Sigmoid colon (tissue), 7 donors: ENCODE data around the gene TSR3. TPM values are rescaled to one million over a fixed set of nuclear protein-coding genes. Genes with fewer than 3 reads are reported as not detected.
A peak's percentile ranks its signal among the peaks of the same experiment; 100 is the strongest.

Source experiments
- DNase-seq: peaks from one replicate; pipeline ENCODE4 v3.0.0-alpha.2; 2019
- H3K27ac ChIP-seq, 4 donors: fragments of 200-600 bp; sonication (generic); one replicate each; pipeline ENCODE4 v1.5.1; 2016 to 2019; ENCODE audit warnings: mild to moderate bottlenecking in 1 of 4
- H3K27me3 ChIP-seq, 3 donors: fragments of 200-600 bp; sonication (generic); one replicate each; pipeline ENCODE4 v1.5.1; 2019; ENCODE audit warnings: mild to moderate bottlenecking in 1 of 3
- H3K36me3 ChIP-seq, 4 donors: fragments of 200-600 bp; sonication (generic); one replicate each; pipeline ENCODE4 v1.5.1; 2016 to 2019
- H3K4me1 ChIP-seq, 4 donors: fragments of 200-600 bp; sonication (generic); one replicate each; pipeline ENCODE4 v1.5.1; 2017 to 2019
- H3K4me3 ChIP-seq, 4 donors: fragments of 200-600 bp; sonication (generic); one replicate each; pipeline ENCODE4 v1.5.1; 2017 to 2019; ENCODE audit warnings: mild to moderate bottlenecking in 2 of 4, moderate library complexity in 1 of 4
- H3K9me3 ChIP-seq, 4 donors: fragments of 200-600 bp in 3 of 4; sonication (generic) in 3 of 4; one replicate each; pipeline versions ENCODE4 v1.5.1 to v1.6.1; 2013 to 2019
- EP300 ChIP-seq, 4 donors: sonication (generic); formaldehyde crosslinking; IDR thresholded peaks; one replicate each; pipeline ENCODE4 v1.6.1; 2017; ENCODE audit warnings: antibody characterized with exemption in 4 of 4
- POLR2A ChIP-seq, 2 donors: fragments of 450-650 bp; IDR thresholded peaks; one replicate each; pipeline ENCODE4 v1.6.1; 2016; ENCODE audit warnings: antibody characterized with exemption in 2 of 2, mild to moderate bottlenecking in 2 of 2, moderate library complexity in 2 of 2
- POLR2AphosphoS5 ChIP-seq, 4 donors: sonication (generic); formaldehyde crosslinking; IDR thresholded peaks; one replicate each; pipeline ENCODE4 v1.6.1; 2017; ENCODE audit warnings: antibody characterized with exemption in 4 of 4
- WGBS, 2 donors: extraction: QIAGEN DNeasy Blood & Tissue Kit; methylation state at CpG; one replicate each; pipeline ENCODE4 v1.1.7; 2013; 5-methylcytosine and 5-hydroxymethylcytosine counted together
- intact Hi-C: fragments of 100-400 bp; cut with DNase I; formaldehyde crosslinking; loops from one replicate; pipeline ENCODE4 v1.15.1; 2023
- polyA plus RNA-seq, 3 donors: library from polyadenylated mRNA; stranded (reverse); fragments of 200-250 nt; gene quantifications; one replicate each; pipeline ENCODE4 v1.2.3, GENCODE V29; 2013
- total RNA-seq, 4 donors: library from RNA; depleted of rRNA; stranded (reverse); fragments of >200 nt; gene quantifications; one replicate each; pipeline ENCODE4 v1.1.0, GENCODE V29; 2016
- TF ChIP-seq, protein P1 (sequence below), 4 experiments: fragments of 450-650 bp in 3 of 4; fragments of 200-600 bp in 1 of 4; IDR thresholded peaks; one replicate each; pipeline ENCODE4 v1.5.1; 2016 to 2019; ENCODE audit warnings: antibody characterized with exemption in 4 of 4, mild to moderate bottlenecking in 3 of 4, moderate library complexity in 2 of 4
- donor health status: healthy with polysubstance abuse.
- donor health status: Bipolar disorder and iron deficiency.
- donor health status: healthy.

Gene TSR3
- total and polyA plus RNA-seq, 7 donors: 59.0 to 107 (median 83.4) TPM

DNA sequence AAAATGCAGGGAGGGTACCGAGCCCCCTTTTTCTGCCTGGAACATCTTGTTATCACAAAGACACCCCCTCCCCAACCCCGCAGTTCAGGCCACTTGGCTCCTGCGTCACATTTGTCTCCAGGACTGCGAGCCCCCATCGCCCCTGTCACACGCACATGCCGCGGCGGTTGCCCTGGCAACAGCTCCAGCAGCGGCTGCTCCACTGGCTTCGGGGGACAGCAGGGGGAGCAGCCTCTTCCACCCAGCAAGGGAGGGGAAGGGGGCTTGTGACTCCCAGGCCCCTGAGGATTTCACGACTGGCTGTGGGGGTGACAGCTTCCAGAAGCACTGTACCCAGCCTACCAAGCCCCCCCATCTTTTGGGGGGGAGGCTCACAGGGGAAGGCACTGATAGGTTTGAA lies 15.7 kb downstream of the TSR3 start:
- DNase-seq: no peak
- peaks cover 33 to 59% (median 49%) of the 10 kb centered on the region in 3 donors for H3K27me3 ChIP-seq
- intact Hi-C loops: no loop called here
- H3K36me3 ChIP-seq: no peaks in the 10 kb centered on the region
- no peaks in the 10 kb centered on the region for H3K9me3 ChIP-seq
- TF ChIP-seq EP300 (IDR thresholded peaks at IDR 0.05) (no peak), POLR2AphosphoS5 (IDR thresholded peaks at IDR 0.05) (no peak), POLR2A (IDR thresholded peaks at IDR 0.05) (no peak)
- TF ChIP-seq, protein P1, sequence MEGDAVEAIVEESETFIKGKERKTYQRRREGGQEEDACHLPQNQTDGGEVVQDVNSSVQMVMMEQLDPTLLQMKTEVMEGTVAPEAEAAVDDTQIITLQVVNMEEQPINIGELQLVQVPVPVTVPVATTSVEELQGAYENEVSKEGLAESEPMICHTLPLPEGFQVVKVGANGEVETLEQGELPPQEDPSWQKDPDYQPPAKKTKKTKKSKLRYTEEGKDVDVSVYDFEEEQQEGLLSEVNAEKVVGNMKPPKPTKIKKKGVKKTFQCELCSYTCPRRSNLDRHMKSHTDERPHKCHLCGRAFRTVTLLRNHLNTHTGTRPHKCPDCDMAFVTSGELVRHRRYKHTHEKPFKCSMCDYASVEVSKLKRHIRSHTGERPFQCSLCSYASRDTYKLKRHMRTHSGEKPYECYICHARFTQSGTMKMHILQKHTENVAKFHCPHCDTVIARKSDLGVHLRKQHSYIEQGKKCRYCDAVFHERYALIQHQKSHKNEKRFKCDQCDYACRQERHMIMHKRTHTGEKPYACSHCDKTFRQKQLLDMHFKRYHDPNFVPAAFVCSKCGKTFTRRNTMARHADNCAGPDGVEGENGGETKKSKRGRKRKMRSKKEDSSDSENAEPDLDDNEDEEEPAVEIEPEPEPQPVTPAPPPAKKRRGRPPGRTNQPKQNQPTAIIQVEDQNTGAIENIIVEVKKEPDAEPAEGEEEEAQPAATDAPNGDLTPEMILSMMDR (IDR thresholded peaks at IDR 0.05): no peak
- WGBS, 2 donors: 10 to 12% methylated on average over 12 of the region's 12 CpGs
- peaks cover 0 to 34% (median 26%) of the 10 kb centered on the region in 4 donors for H3K4me1 ChIP-seq
- no peak overlapping the region for H3K4me3 ChIP-seq
- H3K27ac ChIP-seq: no peak overlapping the region

GRCh38 chr16:1335211-1335971 lies 16.3 kb downstream of the TSR3 start:
- 19 to 36% methylated on average over 16 of the region's 16 CpGs for WGBS, 2 donors
- Histone ChIP-seq H3K27ac (no peak overlapping the region), H3K4me1 (peaks cover 0 to 34% (median 26%) of the 10 kb centered on the region in 4 donors), H3K27me3 (peaks cover 33 to 63% (median 51%) of the 10 kb centered on the region in 3 donors), H3K36me3 (no peaks in the 10 kb centered on the region), H3K9me3 (peaks cover 0 to 5% (median 0%) of the 10 kb centered on the region in 4 donors), H3K4me3 (no peak overlapping the region)
- intact Hi-C loops: no loop called here
- no peak for DNase-seq
- no peak for TF ChIP-seq POLR2AphosphoS5 (IDR thresholded peaks at IDR 0.05)
- TF ChIP-seq EP300 (IDR thresholded peaks at IDR 0.05): no peak
- TF ChIP-seq POLR2A (IDR thresholded peaks at IDR 0.05): no peak
- TF ChIP-seq, protein P1 (IDR thresholded peaks at IDR 0.05): no peak

DNA sequence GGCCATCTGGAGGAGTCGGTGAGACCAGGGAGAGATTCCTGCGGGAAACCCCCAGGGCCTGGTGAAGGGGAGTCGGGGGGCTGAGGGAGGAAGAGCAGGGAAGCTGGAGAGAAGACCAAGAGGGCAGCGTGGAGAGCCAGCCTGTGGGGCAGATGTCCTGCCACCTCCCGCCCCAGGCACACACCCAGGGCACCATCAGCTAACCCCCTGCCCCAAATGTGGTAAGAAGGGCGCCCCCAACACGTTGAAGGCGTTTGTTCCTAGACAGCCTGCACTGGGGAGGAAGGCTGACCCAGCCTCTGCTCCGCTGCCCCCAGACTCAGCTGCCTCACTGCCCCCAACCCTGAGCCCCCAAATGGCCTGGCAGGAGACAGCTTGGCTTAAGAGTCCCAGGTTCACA lies 16.9 kb downstream of the TSR3 start:
- WGBS, 2 donors: 32 to 34% methylated on average over 9 of the region's 9 CpGs
- Histone ChIP-seq H3K4me3 (no peak overlapping the region), H3K27me3 (peaks cover 33 to 63% (median 51%) of the 10 kb centered on the region in 3 donors), H3K9me3 (peaks cover 0 to 5% (median 0%) of the 10 kb centered on the region in 4 donors), H3K4me1 (peaks cover 0 to 34% (median 26%) of the 10 kb centered on the region in 4 donors), H3K27ac (no peak overlapping the region), H3K36me3 (no peaks in the 10 kb centered on the region)
- intact Hi-C loops: no loop called here
- TF ChIP-seq, protein P1 (IDR thresholded peaks at IDR 0.05): no peak
- TF ChIP-seq POLR2AphosphoS5 (IDR thresholded peaks at IDR 0.05) (no peak), EP300 (IDR thresholded peaks at IDR 0.05) (no peak), POLR2A (IDR thresholded peaks at IDR 0.05) (no peak)
- DNase-seq: no peak

DNA sequence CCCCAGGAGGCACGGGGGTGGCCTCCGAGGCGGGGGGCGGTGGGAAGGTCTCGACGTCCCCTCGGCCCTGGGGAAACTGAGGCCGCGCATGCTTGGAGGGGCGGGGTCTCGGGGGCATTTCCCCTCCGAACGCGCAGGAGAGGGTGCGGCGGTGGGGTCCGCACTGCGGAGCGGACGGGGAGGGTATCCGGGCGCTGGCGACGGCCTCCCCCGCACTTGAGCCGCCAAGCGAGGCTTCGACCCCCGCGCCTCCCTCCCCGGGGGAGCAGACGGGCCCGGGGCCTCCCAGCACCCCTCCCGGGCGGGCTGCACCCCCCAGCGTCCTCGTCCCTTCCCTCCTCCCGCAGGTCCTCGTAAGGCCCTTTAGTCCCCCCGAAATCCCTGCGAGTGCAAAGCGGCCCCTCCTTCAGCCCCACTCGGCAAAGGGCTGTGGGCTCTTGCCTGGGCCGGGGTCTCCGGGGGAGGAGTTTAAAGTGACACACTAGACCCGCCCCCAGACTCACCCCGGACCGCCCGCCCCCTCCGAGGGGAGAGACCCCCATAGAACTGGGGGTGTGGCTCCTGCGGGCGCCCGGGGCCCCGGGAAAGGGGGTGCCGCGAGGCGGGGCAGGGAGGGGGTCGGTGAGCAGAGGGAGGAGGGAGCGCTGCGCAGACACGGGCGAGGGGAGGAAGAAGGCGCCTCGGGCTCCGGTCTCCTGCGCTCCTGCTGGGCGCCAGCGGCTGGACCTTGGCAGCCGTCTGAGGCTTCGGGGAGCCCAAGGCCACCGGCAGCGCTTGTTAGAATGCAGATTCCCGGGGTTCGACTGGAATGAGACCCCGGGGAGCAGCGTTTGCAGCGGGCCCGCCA lies 17.6 kb downstream of the TSR3 start:
- H3K4me3 ChIP-seq: peak overlapping the region in 3 of 4 donors; percentile 29 to 41 (median 40)
- 2 to 4% methylated on average over 78 of the region's 78 CpGs for WGBS, 2 donors
- no peak overlapping the region for H3K27ac ChIP-seq
- peaks cover 33 to 63% (median 51%) of the 10 kb centered on the region in 3 donors for H3K27me3 ChIP-seq
- peaks cover 0 to 5% (median 0%) of the 10 kb centered on the region in 4 donors for H3K9me3 ChIP-seq
- peaks cover 0 to 34% (median 26%) of the 10 kb centered on the region in 4 donors for H3K4me1 ChIP-seq
- intact Hi-C loops: no loop called here
- no peak for TF ChIP-seq POLR2AphosphoS5 (IDR thresholded peaks at IDR 0.05)
- no peak for TF ChIP-seq POLR2A (IDR thresholded peaks at IDR 0.05)
- no peak for TF ChIP-seq EP300 (IDR thresholded peaks at IDR 0.05)
- TF ChIP-seq, protein P1 (IDR thresholded peaks at IDR 0.05): no peak
- DNase-seq: no peak
- no peaks in the 10 kb centered on the region for H3K36me3 ChIP-seq
